Stomach (tissue), 9 donors: ENCODE data around the gene C16orf78. TPM values are rescaled to one million over a fixed set of nuclear protein-coding genes. Genes with fewer than 3 reads are reported as not detected.

Experiments used
- DNase-seq, 2 donors: peaks; one replicate each; pipeline versions ENCODE4 v3.0.0 to v3.0.0-alpha.2; 2013 to 2019
- H3K27ac ChIP-seq, 5 donors: fragments of 200-600 bp in 4 of 5; sonication (generic) in 4 of 5; one replicate each; pipeline ENCODE4 v1.5.1; 2013 to 2019; ENCODE audit warnings: mild to moderate bottlenecking in 1 of 5, moderate library complexity in 1 of 5
- H3K27me3 ChIP-seq, 3 donors: fragments of 200-600 bp; sonication (generic); one replicate each; pipeline ENCODE4 v1.5.1; 2017 to 2019; ENCODE audit warnings: mixed run types in 1 of 3
- H3K36me3 ChIP-seq, 4 donors: fragments of 200-600 bp; sonication (generic); 1 replicate in 3 of 4; 2 replicates in 1 of 4; pipeline ENCODE4 v1.5.1; 2016 to 2019
- H3K4me1 ChIP-seq, 4 donors: fragments of 200-600 bp; sonication (generic); one replicate each; pipeline ENCODE4 v1.5.1; 2016 to 2019
- H3K4me3 ChIP-seq, 4 donors: fragments of 200-600 bp; sonication (generic) in 3 of 4; one replicate each; pipeline ENCODE4 v1.5.1; 2016 to 2019; ENCODE audit warnings: mild to moderate bottlenecking in 1 of 4
- H3K9me3 ChIP-seq, 4 donors: fragments of 200-600 bp; sonication (generic); one replicate each; pipeline ENCODE4 v1.5.1; 2016 to 2019
- CTCF ChIP-seq, 7 experiments: fragments of 450-650 bp in 4 of 7; fragments of 200-600 bp in 3 of 7; sonication (generic) in 3 of 7; IDR thresholded peaks; one replicate each; pipeline ENCODE4 v1.5.1; 2016 to 2019; ENCODE audit warnings: antibody characterized with exemption in 7 of 7, control low read depth in 2 of 7, mild to moderate bottlenecking in 1 of 7
- EP300 ChIP-seq: sonication (generic); formaldehyde crosslinking; IDR thresholded peaks from one replicate; pipeline ENCODE4 v1.6.1; 2017; ENCODE audit warnings: antibody characterized with exemption
- POLR2A ChIP-seq, 4 donors: fragments of 450-650 bp; IDR thresholded peaks; one replicate each; pipeline ENCODE4 v1.6.1; 2016; ENCODE audit warnings: antibody characterized with exemption in 4 of 4, control low read depth in 2 of 4, mild to moderate bottlenecking in 1 of 4, moderate library complexity in 1 of 4
- POLR2AphosphoS5 ChIP-seq, 3 donors: sonication (generic); formaldehyde crosslinking; IDR thresholded peaks; one replicate each; pipeline ENCODE4 v1.6.1; 2016; ENCODE audit warnings: antibody characterized with exemption in 3 of 3
- WGBS, 5 donors: extraction: QIAGEN DNeasy Blood & Tissue Kit in 3 of 5; methylation state at CpG; one replicate each; pipeline versions ENCODE4 v1.1.5 to v1.1.7; 2013 to 2018; 5-methylcytosine and 5-hydroxymethylcytosine counted together
- intact Hi-C: fragments of 100-400 bp; cut with DNase I; formaldehyde crosslinking; loops from one replicate; pipeline ENCODE4 v1.15.1; 2023; ENCODE audit warnings: low total_unique reads
- polyA plus RNA-seq, 3 donors: library from polyadenylated mRNA; stranded (reverse); fragments of 200-250 nt; gene quantifications; one replicate each; pipeline ENCODE4 v1.2.3, GENCODE V29; 2013
- total RNA-seq, 5 donors: library from RNA; depleted of rRNA; stranded (reverse); fragments of >200 nt; gene quantifications; one replicate each; pipeline versions ENCODE4 v1.1.0 to v1.2.3, GENCODE V29; 2014 to 2016
- donor health status: healthy with polysubstance abuse.
- donor health status: Bipolar disorder and iron deficiency.
- donor health status: healthy.

The C16orf78 gene
- total and polyA plus RNA-seq, 8 donors: not detected

DNA sequence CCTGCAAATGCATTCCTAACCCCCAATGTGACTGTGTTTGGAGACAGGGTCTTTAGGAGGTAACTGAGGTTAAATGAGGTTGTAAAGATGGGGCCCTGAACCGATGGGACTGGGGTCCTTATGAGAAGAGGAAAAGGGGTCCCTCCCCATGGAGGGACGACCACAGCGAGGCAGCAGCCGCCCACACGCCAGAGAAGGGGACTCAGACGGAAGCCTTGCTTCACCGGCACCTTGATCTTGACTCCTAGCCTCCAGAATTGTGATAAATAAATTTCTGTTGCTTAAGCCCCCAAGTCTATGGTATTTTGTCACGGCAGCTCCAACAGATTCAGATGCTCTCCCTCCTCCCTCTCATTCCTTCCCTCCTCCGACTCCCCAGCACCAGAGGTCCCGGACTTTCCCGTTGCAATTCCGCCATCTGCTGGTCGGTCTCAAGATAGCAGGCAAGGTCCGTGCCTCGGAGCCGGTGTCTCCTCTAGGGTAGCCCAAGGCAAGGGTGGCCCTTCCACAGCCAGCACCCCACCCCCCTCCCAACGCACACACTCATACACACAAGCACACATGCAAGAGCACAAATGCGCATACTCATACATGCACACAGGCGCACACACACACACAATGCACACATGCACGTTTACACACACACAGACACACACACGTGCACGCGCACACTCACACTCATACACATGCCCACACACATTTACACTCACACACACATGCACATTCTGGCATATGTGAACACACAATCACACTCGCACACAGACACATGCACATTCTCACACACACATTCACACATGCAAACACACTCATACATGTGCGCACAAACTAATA, 23.1 kb upstream of the C16orf78 start:
- TF ChIP-seq CTCF (IDR thresholded peaks at IDR 0.05) (peak in 5 of 7 experiments; percentile 56 to 77 (median 74)), EP300 (no peak)
- WGBS, 5 donors: 36 to 40% (median 37%) methylated on average over 24 to 25 of the region's 25 CpGs
- H3K27me3 ChIP-seq: peaks cover 0 to 64% (median 20%) of the 10 kb centered on the region in 3 donors
- no peak overlapping the region for H3K27ac ChIP-seq
- peak; percentile 65 to 75 for DNase-seq
- H3K36me3 ChIP-seq: no peaks in the 10 kb centered on the region
- no peaks in the 10 kb centered on the region for H3K4me1 ChIP-seq
- no peak overlapping the region for H3K4me3 ChIP-seq
- intact Hi-C loops: loop anchor here (5.0 kb wide), 1 partner anchor 663 kb away; no protein-coding TSS in a partner anchor
- no peaks in the 10 kb centered on the region for H3K9me3 ChIP-seq

- Histone ChIP-seq H3K36me3 (no peaks in the 10 kb centered on the region), H3K27me3 (peaks cover 0 to 70% (median 20%) of the 10 kb centered on the region in 3 donors), H3K27ac (no peak overlapping the region), H3K4me1 (no peaks in the 10 kb centered on the region), H3K4me3 (no peak overlapping the region), H3K9me3 (no peaks in the 10 kb centered on the region)
- DNase-seq: no peak
- TF ChIP-seq POLR2AphosphoS5 (IDR thresholded peaks at IDR 0.05): no peak
- 17 to 29% (median 22%) methylated on average over 7 of the region's 7 CpGs for WGBS, 5 donors
- intact Hi-C loops: loop anchor here (5.0 kb wide), 1 partner anchor 664 kb away; no protein-coding TSS in a partner anchor
Measured at GRCh38 chr16:49351096-49351487, 22.5 kb upstream of the C16orf78 start.

GRCh38 chr16:49352892-49353291, 20.7 kb upstream of the C16orf78 start:
- TF ChIP-seq EP300: no peak
- TF ChIP-seq CTCF (IDR thresholded peaks at IDR 0.05): no peak
- TF ChIP-seq POLR2A (IDR thresholded peaks at IDR 0.05): no peak
- TF ChIP-seq POLR2AphosphoS5 (IDR thresholded peaks at IDR 0.05): no peak
- Histone ChIP-seq H3K4me3 (no peak overlapping the region), H3K36me3 (no peaks in the 10 kb centered on the region), H3K4me1 (no peaks in the 10 kb centered on the region), H3K9me3 (no peaks in the 10 kb centered on the region), H3K27me3 (peaks cover 0 to 77% (median 20%) of the 10 kb centered on the region in 3 donors), H3K27ac (no peak overlapping the region)
- WGBS, 5 donors: 52 to 61% (median 56%) methylated on average over 3 to 4 of the region's 4 CpGs
- intact Hi-C loops: loop anchor here (5.0 kb wide), 1 partner anchor 666 kb away; no protein-coding TSS in a partner anchor
- no peak for DNase-seq

GRCh38 chr16:49353680-49354079, 19.9 kb upstream of the C16orf78 start:
- intact Hi-C loops: loop anchor here (5.0 kb wide), 1 partner anchor 666 kb away; no protein-coding TSS in a partner anchor
- no peaks in the 10 kb centered on the region for H3K36me3 ChIP-seq
- 43 to 72% (median 67%) methylated on average over 5 of the region's 5 CpGs for WGBS, 5 donors

More at GRCh38 chr16:49353680-49354079, 19.9 kb upstream of the C16orf78 start:
- H3K27ac ChIP-seq: no peak overlapping the region
- H3K27me3 ChIP-seq: peaks cover 0 to 82% (median 24%) of the 10 kb centered on the region in 3 donors
- H3K4me3 ChIP-seq: no peak overlapping the region
- no peak for DNase-seq
- no peaks in the 10 kb centered on the region for H3K4me1 ChIP-seq
- H3K9me3 ChIP-seq: no peaks in the 10 kb centered on the region
- TF ChIP-seq CTCF (IDR thresholded peaks at IDR 0.05) (no peak), POLR2AphosphoS5 (IDR thresholded peaks at IDR 0.05) (no peak), POLR2A (IDR thresholded peaks at IDR 0.05) (no peak), EP300 (no peak)
